Activated T-helper 17 cell treated with anti-CD3 and anti-CD28 coated beads, Interleukin-2, amount 50 U/mL, for 72 hours (primary cell): ENCODE data around the gene IGFBPL1. TPM values are rescaled to one million over a fixed set of nuclear protein-coding genes. Genes with fewer than 3 reads are reported as not detected.
"Not testable (repeated sequence)": the region's sequence is repeated elsewhere in the genome, so short reads cannot be mapped to it uniquely, and the experiment has no call there.

Experiments
- ATAC-seq: fragments of 150-1000 bp; cut with Tn5 transposase; replicated peaks from 2 replicates; pipeline ENCODE4 v1.10.0; 2021; ENCODE audit warnings: mild to moderate bottlenecking, moderate library complexity
- H3K27ac Mint-ChIP-seq: one replicate; pipeline ENCODE4 v1.8.0; 2022; ENCODE audit warnings: mixed read lengths
- H3K27me3 Mint-ChIP-seq: one replicate; pipeline ENCODE4 v1.8.0; 2022; ENCODE audit warnings: mixed read lengths
- H3K36me3 Mint-ChIP-seq: one replicate; pipeline ENCODE4 v1.8.0; 2022; ENCODE audit warnings: low read depth, mild to moderate bottlenecking, mixed read lengths
- H3K4me1 Mint-ChIP-seq: one replicate; pipeline ENCODE4 v1.8.0; 2022; ENCODE audit warnings: mixed read lengths
- H3K4me3 Mint-ChIP-seq: one replicate; pipeline ENCODE4 v1.8.0; 2022; ENCODE audit warnings: mild to moderate bottlenecking, mixed read lengths
- H3K9me3 Mint-ChIP-seq: one replicate; pipeline ENCODE4 v1.8.0; 2022; ENCODE audit warnings: mixed read lengths
- total RNA-seq, 2 donors: library from RNA; stranded (reverse); gene quantifications; one replicate each; pipeline ENCODE4 v1.2.3, GENCODE V29; 2022

Gene IGFBPL1
- total RNA-seq, 2 donors from 2014 or later: not detected

- Mint-ChIP-seq H3K4me1 (peaks cover 2% of the 10 kb centered on the region), H3K9me3 (no peaks in the 10 kb centered on the region), H3K27ac (no peak overlapping the region), H3K36me3 (no peaks in the 10 kb centered on the region), H3K4me3 (no peak overlapping the region), H3K27me3 (peaks cover 25% of the 10 kb centered on the region)
- no peak for ATAC-seq
These were observed 5.9 kb downstream of the IGFBPL1 start for GRCh38 chr9:38418366-38418765.

DNA sequence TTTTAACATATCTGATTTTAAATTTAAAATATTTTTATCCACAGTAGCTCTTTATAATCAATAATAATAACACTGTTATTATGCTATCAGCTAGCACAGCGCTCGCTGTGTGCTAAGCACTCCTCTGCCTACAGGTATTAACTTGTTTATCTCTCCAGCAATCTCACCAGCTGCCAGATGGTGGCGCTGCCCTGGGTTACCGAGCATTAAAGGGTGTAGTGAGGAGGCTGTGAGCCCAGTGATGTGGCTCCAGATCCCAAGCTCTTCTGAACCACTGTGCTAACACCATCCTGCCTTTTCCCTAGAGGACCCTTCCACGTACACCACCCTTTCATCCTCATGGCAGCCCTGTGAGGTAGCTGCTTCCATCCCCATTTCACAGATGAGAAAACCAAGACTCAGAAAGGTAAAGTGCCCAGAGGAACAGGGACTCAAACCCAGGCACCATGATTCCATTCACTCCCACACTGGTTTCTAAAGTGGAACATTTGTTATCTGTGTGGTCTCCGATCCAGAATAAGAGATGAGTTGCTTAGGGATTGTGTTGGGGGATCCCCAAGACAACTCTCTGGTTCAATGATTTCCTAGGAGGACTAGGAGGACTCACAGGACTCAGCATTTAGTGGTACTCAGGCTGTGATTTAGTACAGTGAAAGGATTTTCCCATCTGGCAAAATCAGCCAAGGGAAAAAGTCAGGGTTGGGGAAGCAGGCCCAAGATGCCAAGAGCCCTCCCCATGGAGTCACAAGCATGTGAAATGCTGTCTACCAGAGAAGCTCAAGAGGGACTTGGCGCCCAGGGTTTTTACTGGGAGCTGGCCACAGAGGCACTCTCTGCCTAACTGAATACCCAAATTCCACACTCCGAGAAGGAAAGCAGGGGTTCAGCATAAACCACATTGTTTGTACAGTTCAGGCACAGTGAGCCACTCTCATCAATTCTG lies 7.0 kb downstream of the IGFBPL1 start:
- H3K27me3 Mint-ChIP-seq: peaks cover 14% of the 10 kb centered on the region
- H3K27ac Mint-ChIP-seq: no peak overlapping the region

GRCh38 chr9:38416461-38416860 lies 7.8 kb downstream of the IGFBPL1 start:
- H3K4me1 Mint-ChIP-seq: no peaks in the 10 kb centered on the region
- peaks cover 9% of the 10 kb centered on the region for H3K27me3 Mint-ChIP-seq
- no peaks in the 10 kb centered on the region for H3K36me3 Mint-ChIP-seq
- no peak overlapping the region for H3K4me3 Mint-ChIP-seq
- H3K27ac Mint-ChIP-seq: no peak overlapping the region
- no peaks in the 10 kb centered on the region for H3K9me3 Mint-ChIP-seq
- no peak for ATAC-seq

More for the DNA sequence above, 7.0 kb downstream of the IGFBPL1 start:
- Mint-ChIP-seq H3K36me3 (no peaks in the 10 kb centered on the region), H3K9me3 (no peaks in the 10 kb centered on the region), H3K4me3 (no peak overlapping the region), H3K4me1 (no peaks in the 10 kb centered on the region)
- peak; percentile 60 for ATAC-seq

GRCh38 chr9:38415856-38416255 lies 8.4 kb downstream of the IGFBPL1 start:
- no peaks in the 10 kb centered on the region for H3K36me3 Mint-ChIP-seq
- H3K9me3 Mint-ChIP-seq: no peaks in the 10 kb centered on the region
- ATAC-seq: no peak
- no peak overlapping the region for H3K4me3 Mint-ChIP-seq
- H3K4me1 Mint-ChIP-seq: no peaks in the 10 kb centered on the region
- no peak overlapping the region for H3K27ac Mint-ChIP-seq
- H3K27me3 Mint-ChIP-seq: peaks cover 12% of the 10 kb centered on the region

DNA sequence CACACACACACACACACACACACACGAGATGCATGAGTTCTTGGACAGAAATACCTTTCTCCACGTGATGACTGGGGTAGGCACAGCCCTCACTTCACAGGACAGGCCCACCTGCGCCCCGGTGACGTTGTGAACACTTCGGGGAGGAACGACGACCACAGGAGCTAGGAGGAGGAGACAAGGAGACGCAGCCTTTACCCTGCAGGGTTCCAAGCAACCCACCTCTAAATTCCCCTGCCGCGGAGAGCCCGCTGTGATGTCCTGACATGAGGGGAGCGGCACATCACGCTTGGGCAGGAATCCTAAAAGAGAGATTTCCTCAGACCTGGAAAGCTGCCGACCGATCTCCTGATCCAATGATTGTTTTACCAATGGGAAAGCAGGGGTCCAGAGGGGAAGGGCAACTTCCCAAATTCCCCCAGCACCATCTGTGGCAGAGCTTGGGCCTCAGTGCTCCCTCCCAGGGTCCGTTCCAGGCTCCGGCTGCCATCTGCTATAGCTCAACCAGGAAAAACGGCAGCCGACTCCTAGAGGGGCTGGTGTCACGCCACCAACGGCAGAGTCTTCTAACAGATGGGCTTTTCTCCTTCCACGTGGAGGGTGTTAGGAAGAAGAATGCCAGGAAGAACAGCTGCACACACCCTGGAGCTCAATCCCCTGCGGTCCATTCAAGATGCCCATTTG lies 10.1 kb downstream of the IGFBPL1 start:
- no peak overlapping the region for H3K4me3 Mint-ChIP-seq
- H3K9me3 Mint-ChIP-seq: no peaks in the 10 kb centered on the region
- no peaks in the 10 kb centered on the region for H3K4me1 Mint-ChIP-seq
- peaks cover 12% of the 10 kb centered on the region for H3K27me3 Mint-ChIP-seq
- ATAC-seq: no peak
- H3K27ac Mint-ChIP-seq: no peak overlapping the region
- H3K36me3 Mint-ChIP-seq: no peaks in the 10 kb centered on the region

GRCh38 chr9:38413283-38413682 lies 11.0 kb downstream of the IGFBPL1 start:
- Mint-ChIP-seq H3K36me3 (no peaks in the 10 kb centered on the region), H3K4me3 (no peak overlapping the region), H3K4me1 (no peaks in the 10 kb centered on the region), H3K9me3 (no peaks in the 10 kb centered on the region), H3K27ac (no peak overlapping the region), H3K27me3 (peaks cover 9% of the 10 kb centered on the region)
- no peak for ATAC-seq

- H3K9me3 Mint-ChIP-seq: no peaks in the 10 kb centered on the region
- H3K27ac Mint-ChIP-seq: no peak overlapping the region
These were observed 11.5 kb downstream of the IGFBPL1 start for GRCh38 chr9:38412751-38413150.

DNA sequence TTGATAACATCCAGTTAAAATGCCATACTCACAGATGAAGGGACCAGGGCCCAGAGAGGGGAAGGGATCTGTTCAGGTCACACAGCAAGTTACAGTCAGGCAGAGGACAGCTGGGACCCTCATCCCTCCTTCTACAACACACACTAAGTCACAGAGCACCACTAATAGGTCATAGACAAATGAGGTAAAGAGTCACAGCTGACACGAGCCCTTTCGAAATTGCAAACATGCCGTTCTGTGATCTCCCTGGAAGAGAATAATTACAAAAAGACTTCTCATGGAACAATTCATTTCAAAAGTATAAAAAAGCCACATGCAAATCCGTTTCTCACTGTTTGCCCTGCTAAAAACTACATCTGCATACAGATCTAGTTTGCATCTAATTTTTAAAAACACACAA lies 15.5 kb downstream of the IGFBPL1 start:
- no peak overlapping the region for H3K27ac Mint-ChIP-seq
- no peaks in the 10 kb centered on the region for H3K36me3 Mint-ChIP-seq
- H3K4me1 Mint-ChIP-seq: no peaks in the 10 kb centered on the region
- no peaks in the 10 kb centered on the region for H3K9me3 Mint-ChIP-seq
- peaks cover 25% of the 10 kb centered on the region for H3K27me3 Mint-ChIP-seq
- H3K4me3 Mint-ChIP-seq: no peak overlapping the region
- ATAC-seq: peak; percentile 69

More at GRCh38 chr9:38412751-38413150, 11.5 kb downstream of the IGFBPL1 start:
- no peaks in the 10 kb centered on the region for H3K4me1 Mint-ChIP-seq
- H3K4me3 Mint-ChIP-seq: no peak overlapping the region
- ATAC-seq: no peak
- H3K36me3 Mint-ChIP-seq: no peaks in the 10 kb centered on the region
- peaks cover 9% of the 10 kb centered on the region for H3K27me3 Mint-ChIP-seq

DNA sequence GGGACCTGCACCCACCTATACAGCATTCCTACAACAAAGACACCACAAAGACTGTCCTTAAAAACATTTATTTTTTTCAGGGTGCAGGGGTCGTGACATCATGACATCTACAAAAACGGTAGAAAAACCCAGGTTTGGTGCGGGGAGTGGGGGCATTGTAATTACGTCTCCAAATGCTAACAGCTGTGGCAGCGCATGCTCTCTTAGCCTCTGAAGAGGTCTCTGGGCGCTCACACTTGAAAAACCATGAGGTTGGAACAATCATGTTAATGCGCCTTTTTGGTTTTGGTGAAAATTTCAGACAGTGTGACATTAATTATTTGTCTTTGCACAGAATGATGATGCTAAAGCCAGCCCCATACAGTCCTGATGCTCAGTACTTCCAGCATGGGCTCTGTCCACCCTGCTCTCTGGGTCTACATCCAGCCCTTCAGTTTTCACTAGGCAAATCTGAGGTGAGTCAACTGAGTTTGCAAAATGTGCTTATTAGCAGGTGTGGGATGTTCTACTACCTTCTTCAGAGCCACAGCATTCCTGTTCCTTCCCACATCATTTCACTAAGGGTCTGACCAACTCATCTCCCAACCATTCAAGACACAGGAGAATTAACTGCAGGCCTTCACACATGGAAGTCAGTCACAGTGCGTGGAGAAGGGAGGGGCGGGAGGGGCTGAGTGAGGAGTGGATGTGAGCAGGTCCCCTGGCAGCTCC lies 17.6 kb downstream of the IGFBPL1 start:
- no peaks in the 10 kb centered on the region for H3K4me1 Mint-ChIP-seq
- peaks cover 31% of the 10 kb centered on the region for H3K27me3 Mint-ChIP-seq
- H3K36me3 Mint-ChIP-seq: no peaks in the 10 kb centered on the region
- no peaks in the 10 kb centered on the region for H3K9me3 Mint-ChIP-seq
- no peak for ATAC-seq
- no peak overlapping the region for H3K4me3 Mint-ChIP-seq
- H3K27ac Mint-ChIP-seq: no peak overlapping the region

- H3K9me3 Mint-ChIP-seq: no peaks in the 10 kb centered on the region
- no peak overlapping the region for H3K4me3 Mint-ChIP-seq
- no peaks in the 10 kb centered on the region for H3K36me3 Mint-ChIP-seq
- peaks cover 24% of the 10 kb centered on the region for H3K27me3 Mint-ChIP-seq
- no peaks in the 10 kb centered on the region for H3K4me1 Mint-ChIP-seq
- no peak for ATAC-seq
- H3K27ac Mint-ChIP-seq: no peak overlapping the region
These were observed 18.5 kb downstream of the IGFBPL1 start for GRCh38 chr9:38405785-38406184.

GRCh38 chr9:38404314-38404713 lies 19.9 kb downstream of the IGFBPL1 start:
- ATAC-seq: no peak
- H3K4me3 Mint-ChIP-seq: no peak overlapping the region
- no peaks in the 10 kb centered on the region for H3K9me3 Mint-ChIP-seq
- peaks cover 24% of the 10 kb centered on the region for H3K27me3 Mint-ChIP-seq
- H3K27ac Mint-ChIP-seq: no peak overlapping the region
- H3K36me3 Mint-ChIP-seq: peaks cover 3% of the 10 kb centered on the region
- no peaks in the 10 kb centered on the region for H3K4me1 Mint-ChIP-seq

- no peak overlapping the region for H3K4me3 Mint-ChIP-seq
- H3K4me1 Mint-ChIP-seq: no peaks in the 10 kb centered on the region
- H3K36me3 Mint-ChIP-seq: peaks cover 21% of the 10 kb centered on the region
- peaks cover 24% of the 10 kb centered on the region for H3K27me3 Mint-ChIP-seq
- no peaks in the 10 kb centered on the region for H3K9me3 Mint-ChIP-seq
- ATAC-seq: no peak
- no peak overlapping the region for H3K27ac Mint-ChIP-seq
These were observed 22.3 kb downstream of the IGFBPL1 start for GRCh38 chr9:38401994-38402393.

DNA sequence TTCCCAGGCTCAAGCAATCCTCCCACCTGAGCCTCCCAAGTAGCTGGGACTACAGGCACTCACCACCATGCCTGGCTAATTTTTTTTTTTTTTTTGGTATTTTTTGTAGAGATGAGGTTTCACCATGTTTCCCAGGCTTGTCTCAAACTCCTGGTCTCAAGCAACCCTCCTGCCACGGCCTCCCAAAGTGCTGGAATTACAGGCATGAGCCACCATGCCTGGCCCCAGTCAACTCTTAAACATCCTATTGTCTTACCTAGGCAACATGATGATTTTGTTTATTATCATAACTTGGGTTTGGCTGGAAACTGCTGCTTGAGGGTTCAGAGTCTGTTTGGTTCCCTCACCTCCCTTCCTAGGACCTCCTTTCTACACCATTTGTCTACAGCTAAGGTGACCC lies 25.1 kb downstream of the IGFBPL1 start:
- not testable (repeated sequence) for H3K4me1 Mint-ChIP-seq, H3K4me3 Mint-ChIP-seq, H3K27ac Mint-ChIP-seq, H3K9me3 Mint-ChIP-seq, ATAC-seq, H3K27me3 Mint-ChIP-seq
- H3K36me3 Mint-ChIP-seq: peaks cover 39% of the 10 kb centered on the region

GRCh38 chr9:38396371-38396671 lies 27.9 kb downstream of the IGFBPL1 start:
- Mint-ChIP-seq H3K27ac (no peak overlapping the region), H3K9me3 (no peaks in the 10 kb centered on the region)

More at GRCh38 chr9:38396371-38396671, 27.9 kb downstream of the IGFBPL1 start:
- Mint-ChIP-seq H3K4me1 (peaks cover 10% of the 10 kb centered on the region), H3K36me3 (peaks cover 39% of the 10 kb centered on the region), H3K27me3 (no peaks in the 10 kb centered on the region), H3K4me3 (no peak overlapping the region)
- ATAC-seq: no peak
